ENCODE results near the gene PKD1L1. TPM values are rescaled to one million over a fixed set of nuclear protein-coding genes. Genes with fewer than 3 reads are reported as not detected.

Gene PKD1L1
- total RNA-seq, 1 donor from 2014 or later, result 0.35 TPM

DNA sequence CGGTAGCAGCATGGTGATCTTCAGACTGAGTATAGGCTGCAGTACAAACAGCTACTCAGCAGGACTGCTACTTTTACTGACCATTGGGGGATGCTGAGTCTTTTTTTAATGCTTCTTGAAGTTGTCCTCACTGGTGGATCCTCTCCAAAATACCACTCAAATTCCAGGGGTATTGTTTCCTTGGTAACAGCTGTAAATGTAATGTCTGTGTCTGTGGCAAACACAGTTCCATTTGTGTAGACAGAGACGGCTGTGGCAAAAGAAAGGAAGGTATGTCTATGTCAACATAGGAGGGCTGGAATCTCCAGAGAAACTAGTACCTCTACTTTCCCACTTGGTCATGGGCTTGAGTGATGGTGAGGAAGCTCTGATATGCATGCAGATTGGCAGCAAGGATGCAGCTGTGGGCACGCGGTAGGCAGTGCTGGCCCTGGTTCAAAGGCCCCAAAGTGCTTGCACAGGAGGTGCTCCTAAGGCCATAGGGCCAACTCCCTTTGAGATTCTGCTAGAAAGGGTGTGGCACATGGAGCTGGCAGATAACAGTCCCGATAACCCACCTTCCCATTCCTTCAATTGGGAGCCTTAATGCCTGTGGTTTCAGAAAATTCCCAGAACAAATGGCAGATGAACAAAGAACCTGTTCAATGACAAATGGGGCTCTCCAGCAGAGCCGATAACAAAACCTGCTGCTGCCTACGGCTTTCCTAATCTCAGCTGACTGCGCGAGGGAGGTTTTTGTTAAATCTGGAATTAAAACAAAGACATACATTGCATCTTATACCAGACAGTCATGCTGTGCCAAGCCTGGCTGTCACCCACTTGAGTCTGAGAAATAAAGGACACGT is 43.0 kb downstream of the PKD1L1 start:
- DNase-seq (ENCODE audit: low read depth), result no peak

DNA sequence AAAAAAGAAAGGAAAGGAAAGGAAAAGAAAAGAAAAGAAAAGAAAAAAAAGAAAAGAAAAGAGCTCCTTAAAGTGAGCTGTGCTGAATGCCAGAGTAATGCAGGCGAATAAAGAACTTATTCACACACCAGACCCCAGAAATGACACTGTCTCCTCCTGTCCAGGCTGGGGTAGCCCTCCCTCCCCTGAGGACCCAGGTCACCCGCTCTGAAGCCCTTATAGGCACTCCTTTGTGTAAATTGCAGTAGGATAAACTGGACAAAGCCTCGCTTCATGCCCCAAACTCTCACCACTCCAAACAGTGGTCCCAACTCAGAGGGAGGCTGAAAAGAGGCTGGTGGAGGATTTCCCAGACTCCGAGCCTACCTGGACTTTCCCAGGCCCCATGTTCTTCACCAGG is 46.3 kb downstream of the PKD1L1 start:
- no peak for DNase-seq (ENCODE audit: low read depth)

DNA sequence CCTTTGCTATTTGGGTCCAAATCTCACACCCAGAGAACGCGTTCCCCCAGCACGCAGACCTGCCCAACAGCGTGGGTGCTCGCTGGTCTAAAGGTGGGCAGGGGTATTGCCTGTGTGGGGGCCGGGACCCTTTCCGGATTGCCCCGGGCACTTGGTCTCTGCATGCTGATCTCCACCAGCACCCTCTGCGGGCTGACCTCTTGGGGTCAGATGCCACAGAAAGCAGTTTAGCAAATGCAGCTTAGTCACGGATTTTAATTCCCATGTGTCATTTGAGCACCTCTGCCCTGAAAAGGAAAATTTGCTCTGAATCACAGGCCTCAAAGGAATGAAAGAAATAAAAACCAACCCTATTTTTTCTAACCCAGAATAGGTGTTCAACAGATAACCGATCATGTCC is 46.7 kb downstream of the PKD1L1 start:
- peak; percentile 85 for DNase-seq (ENCODE audit: low read depth)

DNA sequence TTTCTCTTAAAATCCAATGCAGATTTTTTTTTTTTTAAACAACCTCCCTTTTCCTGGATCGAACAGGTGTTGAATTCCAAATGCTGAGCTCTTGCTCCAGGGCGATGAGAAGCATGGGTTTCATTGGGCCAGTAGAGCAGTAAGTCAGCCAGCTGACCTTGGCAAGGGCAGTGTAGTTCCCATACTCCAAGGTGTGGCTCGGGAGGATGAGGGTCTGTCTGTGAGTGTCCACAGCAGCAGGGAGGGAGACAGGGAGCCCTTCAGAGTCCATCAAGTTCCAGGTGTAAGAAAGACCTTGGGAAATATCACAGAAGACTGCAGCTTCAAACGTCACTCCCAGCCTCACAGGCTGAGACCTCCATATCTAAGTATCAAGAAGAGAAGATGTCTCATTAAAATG is 50.4 kb downstream of the PKD1L1 start:
- DNase-seq (ENCODE audit: low read depth), result no peak

DNA sequence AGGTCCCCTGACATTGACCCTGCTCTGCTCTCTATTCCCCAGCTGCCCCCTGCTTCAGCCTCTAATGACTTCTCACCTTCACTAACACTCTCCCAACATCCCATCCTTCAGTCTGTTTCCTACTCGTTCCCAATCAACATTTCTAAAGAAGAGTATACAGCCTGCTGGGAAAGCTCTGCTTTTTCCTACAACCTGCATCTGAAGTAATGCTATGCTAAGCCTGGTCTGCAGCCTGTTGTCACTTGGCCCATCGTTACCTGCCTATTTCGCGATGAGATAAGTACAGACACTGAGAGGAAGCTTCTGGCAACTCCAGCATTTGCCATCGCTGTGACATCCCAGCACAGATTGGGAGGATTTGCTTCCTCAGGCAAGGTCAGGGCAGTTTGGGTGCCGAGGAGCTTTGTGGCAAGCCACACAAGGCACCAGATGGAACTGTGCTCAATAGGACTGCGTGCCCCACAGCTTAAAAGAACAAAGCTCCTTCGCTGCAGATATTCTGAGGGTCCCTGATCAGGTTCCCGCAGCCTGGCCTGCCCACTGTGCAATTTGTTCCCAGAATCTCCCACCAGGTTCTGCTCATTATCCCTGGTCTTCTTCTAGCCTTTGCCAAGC is 51.4 kb downstream of the PKD1L1 start:
- DNase-seq (ENCODE audit: low read depth), result no peak

DNA sequence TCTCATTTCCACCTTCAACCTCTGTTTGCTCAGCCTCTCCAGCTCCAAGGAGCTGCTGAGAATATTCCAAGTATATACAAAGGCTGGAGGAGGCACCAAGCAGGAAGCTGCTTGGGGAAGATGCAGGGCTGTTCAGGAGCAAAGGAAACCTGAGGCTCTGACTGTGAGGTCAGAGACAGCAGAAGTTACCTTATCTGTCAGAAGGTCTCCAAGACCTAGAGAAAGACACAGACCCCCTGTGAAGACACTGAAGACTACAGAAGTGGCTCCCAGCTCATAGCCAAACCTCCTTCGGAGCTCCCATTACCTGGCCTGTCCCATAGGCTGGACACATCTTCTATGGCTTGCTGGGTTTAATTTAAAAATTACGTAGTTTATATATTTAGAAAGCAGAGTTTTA is 53.2 kb downstream of the PKD1L1 start:
- no peak for DNase-seq (ENCODE audit: low read depth)

DNA sequence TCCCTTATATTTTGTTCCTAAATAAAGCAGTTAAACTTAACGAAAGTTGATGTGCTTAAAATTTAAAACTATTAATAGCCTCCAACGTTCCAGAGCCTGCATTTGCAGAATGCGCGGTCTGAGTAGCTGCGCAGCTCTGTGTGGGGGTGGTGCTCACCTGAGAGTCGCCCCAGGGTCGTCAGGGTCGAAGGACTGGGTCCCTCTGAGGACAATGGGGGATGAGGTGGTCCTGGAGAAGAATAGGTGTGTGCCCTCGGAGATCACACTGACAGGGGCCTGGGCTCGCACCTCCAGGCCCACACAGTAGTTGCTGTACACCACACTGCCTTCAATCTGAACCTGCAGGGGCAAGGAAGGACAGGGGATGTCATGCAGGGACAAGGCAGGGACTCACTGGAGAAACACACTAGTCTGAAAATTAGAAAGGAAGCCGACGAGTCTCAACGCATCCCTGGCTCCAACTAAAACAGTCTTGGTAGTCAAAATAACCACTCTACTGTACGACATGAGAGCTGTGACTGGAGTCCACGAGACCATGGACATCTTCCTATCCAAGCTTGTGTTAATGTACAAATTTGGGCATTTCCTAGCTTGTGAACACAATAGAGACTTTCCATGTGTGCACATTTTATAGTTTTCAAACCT is 54.4 kb downstream of the PKD1L1 start:
- no peak for DNase-seq (ENCODE audit: low read depth)

DNA sequence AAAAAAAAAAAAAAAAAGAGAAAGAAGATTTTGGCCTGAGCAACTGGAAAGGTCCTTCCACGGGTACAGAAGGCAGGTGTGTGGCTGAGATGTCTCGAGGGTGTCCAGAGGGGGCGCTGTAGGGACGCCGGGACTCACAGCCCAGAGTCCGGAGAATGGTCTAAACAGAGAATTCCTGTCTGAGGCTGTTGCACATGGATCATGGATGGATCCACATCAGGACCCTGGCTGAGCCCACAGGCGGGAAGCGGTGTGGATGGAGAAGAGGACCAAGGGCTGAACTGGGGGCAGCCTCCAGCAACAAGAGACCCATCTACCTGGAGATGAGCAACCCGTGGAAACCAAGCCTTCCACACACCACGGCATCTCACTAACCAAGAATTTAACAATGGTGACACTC is 55.0 kb downstream of the PKD1L1 start:
- DNase-seq (ENCODE audit: low read depth), result no peak

DNA sequence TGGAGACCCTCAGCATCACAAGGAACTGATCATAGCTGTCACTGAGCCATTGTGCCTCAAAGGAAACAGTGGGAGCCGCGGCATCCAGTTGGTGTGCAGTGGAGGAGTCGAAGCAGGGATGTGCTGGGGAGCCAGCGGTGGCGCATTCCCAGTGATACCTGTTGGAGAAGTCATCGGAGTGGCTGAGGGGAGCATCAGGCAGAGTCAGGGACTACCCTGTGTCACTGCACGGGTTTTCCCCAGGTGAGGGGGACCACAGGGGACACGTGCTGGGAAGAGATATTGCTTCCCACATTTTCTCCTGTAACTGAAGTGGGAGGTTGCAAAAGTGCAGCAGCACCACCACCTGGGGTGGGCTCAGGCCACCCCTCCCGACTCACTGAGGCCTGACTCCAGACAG is 57.7 kb downstream of the PKD1L1 start:
- DNase-seq (ENCODE audit: low read depth), result no peak

DNA sequence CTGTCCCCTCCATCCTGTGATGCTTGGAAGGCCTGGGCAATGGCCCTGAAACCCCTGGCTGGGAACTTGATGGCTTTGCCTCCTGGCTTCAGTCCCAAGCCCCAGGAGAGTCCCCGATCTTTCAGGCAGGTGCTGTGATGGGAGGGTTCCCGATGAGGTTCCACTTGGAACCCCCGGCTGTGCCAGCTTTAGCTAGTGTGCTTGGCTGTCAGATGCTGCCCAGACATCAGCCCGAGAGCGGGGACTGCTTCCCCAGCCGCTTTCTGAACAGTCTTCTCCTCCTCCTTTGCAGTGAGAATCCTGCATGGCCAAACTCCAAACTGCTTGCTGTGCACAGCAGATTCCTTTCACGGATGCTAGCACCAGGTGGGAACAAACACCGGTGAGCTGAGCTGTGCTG is 58.1 kb downstream of the PKD1L1 start:
- no peak for DNase-seq (ENCODE audit: low read depth)

DNA sequence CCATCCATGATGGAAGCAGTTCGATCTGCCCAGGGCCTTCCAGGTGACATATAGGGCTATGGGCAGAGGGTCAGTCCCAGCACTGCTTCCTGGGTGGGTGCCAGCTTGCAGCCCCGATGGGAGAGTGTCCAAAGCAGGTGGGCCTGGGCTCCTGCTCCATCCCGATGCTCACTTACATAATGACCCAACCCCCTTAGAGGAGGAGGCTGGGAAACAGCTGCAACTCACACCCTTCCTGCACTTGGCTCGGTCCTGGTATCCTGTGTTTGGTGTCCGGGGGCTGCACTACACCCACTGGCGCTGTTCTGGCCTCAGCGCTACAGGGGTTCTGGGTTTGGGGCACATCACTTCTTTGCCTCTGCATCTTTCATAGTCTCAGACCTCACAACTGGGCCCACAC is 58.5 kb downstream of the PKD1L1 start:
- no peak for DNase-seq (ENCODE audit: low read depth)

DNA sequence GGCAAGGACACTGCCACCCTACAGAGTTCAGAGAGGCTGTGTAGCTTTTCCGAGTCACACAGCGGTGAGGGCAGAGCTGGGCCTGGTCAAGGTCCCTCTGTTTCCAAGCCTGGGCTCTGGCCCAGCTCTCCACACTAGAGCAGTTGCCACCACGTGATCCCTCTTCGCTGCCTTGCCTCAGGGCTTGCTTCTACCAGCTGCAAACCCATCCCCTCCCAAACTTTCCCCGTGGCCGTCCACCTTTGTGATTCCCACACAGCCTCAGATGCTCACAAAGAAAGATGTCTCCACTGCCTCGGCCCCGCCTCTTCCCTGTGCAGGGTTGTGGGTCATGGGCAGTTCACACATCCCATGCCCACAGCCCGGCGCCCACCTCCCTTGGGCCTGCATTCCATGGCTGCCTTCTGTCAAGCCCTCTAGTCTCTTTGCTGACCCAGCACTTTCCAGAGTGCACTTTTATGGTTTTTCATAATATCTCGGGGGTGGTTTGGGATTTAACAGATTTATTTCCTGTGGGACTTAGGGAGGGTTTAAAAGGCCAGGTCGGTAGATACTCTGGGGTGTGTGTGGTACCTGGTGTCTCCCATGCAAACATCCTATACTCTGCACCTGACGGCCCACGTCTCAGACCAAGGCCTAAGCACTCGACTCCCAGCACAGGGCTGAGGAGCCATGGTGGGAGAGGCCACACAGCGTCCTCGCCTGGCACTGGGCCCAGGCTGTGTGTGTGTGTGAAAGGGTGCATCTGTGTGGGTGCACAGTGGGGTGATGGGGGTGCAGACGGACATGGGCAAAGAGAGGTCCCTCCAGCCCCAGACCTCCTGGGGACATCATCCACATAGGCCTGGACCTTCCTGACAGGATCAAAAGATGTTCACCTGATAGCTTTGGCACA is 59.6 kb downstream of the PKD1L1 start:
- DNase-seq (ENCODE audit: low read depth), result peak; percentile 4

DNA sequence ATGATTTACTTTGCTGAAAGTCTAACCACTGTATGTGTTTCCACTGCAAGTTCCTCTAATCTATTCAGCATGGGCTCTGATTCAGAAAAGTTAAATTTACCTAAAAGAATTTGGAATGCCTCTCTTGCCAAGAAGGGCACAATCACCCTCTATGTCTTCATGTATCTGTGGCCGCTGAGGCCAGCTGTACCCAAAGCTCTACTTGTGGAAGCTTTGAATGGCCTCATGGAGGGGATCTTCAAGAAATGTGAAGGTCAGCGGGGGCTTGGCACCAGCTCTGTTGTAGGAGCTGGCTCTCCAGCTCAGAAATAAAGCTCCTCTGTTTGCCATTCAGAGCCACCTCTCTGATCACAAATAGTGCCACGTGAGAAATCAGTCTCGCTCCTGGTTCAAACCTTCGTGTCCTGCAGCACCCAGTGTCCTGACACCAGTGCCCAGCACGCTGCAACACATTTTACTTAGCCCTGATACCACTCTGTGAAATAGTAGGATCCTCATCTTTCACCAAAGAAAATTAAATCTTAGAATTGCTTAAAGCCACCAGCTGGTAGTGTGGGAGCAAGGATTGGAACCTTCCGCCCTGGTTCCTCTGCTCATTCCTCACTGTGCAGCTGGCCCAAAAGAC is 61.1 kb downstream of the PKD1L1 start:
- DNase-seq (ENCODE audit: low read depth), result no peak

DNA sequence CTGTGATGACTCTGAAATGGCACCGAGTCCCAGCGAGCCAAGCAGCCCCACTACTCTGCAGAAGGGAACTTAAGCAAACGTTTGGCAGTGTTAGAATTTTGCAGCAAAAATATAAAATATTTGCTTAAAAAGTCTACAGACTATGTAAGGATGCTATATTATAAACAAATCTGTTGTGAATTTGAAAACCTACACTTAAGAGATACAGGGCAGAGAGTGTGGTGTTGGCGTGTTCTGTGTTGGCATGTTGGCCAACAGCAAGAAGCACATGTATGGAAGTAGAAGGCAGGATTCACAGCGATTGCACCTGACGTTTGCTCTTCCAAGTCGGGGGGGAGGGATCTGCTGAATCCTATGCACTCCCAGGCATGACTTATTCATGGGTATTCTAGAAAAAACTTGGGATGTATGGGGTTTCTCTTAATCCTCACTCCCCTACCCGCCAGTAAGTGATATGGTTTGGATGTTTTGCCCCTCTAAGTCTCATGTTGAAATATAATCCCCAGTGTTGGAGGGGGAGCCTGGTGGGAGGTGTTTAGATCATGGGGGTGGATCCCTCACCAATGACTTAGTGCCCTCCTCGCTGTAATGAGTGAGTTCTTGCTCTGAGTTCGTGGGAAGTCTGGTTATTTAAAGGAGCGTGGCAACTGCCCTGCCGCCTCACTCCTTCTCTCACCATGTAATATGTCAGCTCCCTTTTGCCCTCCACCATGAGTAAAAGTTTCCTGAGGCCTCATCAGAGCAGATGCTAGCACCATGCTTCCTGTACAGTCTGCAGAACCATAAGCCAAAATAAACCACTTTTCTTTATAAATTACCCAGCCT is 62.1 kb downstream of the PKD1L1 start:
- no peak for DNase-seq (ENCODE audit: low read depth)

DNA sequence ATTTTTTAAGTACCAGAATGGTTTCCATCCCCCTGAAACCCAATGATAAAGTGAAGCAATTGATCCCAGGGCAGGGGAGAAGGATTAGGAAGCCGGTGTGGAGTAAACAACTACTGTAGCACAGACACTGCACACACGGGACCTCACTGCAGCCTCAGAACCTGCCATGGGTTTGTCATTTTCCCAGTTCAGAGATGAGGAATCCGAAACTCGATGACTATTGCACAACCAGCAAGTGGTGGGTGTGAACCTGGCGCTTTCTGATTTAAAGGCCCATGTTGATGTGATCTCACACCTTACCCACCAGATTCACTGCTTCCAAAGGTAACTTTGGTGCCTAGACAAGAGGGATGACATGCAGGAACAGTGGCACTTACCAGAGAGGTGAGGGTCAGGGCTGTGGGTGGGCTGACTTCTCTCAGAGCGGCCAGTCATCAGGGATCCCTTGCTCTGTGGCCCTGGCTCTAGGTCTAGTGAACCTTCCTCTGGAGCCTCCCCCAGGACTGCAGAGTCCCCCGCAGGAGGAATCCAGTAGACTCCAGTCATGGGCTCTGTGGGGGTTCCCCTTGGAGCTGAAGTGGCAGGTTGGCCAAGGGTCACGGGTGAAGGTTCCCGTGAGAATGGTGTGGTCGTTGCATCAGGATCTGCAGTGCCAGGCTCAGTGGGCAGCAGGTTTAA is 62.8 kb downstream of the PKD1L1 start:
- DNase-seq (ENCODE audit: low read depth), result no peak

DNA sequence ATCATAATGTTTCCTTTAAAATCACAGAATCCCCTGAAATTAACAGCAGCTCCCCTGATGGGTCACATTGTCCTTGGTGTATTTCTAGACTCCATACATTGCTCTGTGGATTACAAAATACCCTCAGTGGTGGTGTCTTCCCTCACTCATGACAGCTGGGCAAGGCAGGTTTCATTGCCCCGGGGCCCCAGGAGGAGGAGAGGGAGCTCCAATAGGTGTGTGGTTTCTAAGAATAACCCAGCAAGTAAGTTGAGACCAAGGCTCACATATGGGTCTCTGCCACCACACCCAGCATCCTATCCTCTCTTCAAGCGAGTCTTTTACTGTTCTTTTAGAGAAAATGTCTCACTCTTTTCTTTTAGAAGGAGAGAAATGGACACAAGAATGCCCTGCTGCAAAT is 63.6 kb downstream of the PKD1L1 start:
- DNase-seq (ENCODE audit: low read depth), result no peak

DNA sequence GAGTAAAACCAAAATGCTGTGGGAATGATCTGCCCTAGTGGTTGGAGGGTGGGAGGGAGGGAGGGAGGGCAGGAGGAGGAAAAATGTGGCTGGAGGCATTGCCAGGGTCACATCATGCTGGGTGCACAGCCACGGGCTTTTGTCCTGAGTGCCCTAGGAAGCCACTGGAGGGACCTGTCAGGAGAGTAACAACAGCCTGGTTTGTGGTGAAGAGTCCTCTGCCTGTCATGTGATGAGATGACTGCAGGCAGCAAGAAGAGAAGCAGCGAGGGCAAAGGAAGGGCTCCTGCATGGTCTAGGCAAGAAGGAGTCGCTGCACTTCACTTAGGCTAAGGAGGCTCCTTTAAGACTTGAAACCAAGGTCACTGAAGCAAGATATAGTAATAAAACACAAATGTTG is 65.6 kb downstream of the PKD1L1 start:
- no peak for DNase-seq (ENCODE audit: low read depth)

DNA sequence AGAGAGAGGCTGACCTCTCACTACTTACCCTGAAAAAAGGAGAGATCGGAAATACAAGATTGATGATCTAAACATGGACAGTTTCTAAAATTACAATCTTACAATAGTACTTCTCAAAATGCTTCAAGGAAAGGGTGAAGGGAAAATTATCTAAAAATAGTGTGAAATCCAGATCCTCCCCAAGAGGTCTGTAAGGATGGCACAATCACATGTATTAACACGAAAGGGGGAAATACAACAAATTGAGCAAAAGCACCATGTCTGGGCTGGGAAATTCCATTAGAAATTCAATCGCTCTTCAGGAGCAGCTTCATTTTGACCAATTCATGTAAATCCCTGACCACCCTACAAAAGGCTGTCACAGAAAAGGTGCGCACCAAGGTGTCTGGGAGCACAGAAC is 67.0 kb downstream of the PKD1L1 start:
- DNase-seq (ENCODE audit: low read depth), result no peak

DNA sequence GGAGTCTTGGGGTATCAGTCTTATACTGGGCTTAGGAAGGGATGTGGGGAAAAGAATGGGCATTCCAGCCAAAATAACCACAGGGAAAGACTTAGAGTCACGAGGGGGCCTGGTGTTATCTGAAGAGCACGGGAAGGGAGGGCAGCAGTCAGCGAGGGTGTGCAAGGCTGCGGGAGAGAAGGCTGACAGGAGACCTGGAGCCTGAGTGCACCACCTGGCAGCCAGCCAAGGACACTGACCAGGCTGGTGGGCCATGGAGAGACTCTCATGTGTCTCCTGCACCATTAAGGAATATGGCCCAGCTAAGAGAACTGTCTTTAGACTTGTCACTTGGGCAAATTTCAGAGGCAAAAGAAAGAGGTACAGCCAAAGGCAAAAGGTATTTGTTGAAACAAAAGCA is 69.6 kb downstream of the PKD1L1 start:
- no peak for DNase-seq (ENCODE audit: low read depth)

DNA sequence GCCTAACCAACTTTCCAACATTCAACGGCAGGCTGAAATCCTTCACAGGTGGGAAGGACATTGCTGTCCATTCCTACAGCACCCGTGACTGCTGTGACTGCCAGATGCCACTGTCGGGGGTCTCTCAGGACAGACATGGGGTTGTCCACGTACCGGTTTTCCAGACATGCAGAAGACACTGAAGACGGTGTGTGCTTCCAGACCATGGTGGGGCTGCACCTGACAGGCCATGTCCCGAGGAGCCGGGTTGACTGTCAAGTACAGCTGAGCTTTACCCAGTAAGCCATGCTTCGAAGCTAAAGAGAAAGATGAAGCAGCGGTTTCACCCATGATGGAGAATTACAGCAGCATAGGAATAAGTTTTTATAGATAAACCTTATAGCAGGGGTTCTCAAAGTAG is 70.9 kb downstream of the PKD1L1 start:
- no peak for DNase-seq (ENCODE audit: low read depth)
